GM12872 (cell line): Measurements from ENCODE around the gene TBC1D2B.

Experiments used
- TF ChIP-seq, protein P1 (sequence below): IDR thresholded peaks from 3 replicates; pipeline ENCODE4 v1.5.1; 2011; ENCODE audit warnings: low read depth, mild to moderate bottlenecking, low read length, moderate library complexity; ENCODE audit not compliant: insufficient read depth

The TBC1D2B gene

DNA sequence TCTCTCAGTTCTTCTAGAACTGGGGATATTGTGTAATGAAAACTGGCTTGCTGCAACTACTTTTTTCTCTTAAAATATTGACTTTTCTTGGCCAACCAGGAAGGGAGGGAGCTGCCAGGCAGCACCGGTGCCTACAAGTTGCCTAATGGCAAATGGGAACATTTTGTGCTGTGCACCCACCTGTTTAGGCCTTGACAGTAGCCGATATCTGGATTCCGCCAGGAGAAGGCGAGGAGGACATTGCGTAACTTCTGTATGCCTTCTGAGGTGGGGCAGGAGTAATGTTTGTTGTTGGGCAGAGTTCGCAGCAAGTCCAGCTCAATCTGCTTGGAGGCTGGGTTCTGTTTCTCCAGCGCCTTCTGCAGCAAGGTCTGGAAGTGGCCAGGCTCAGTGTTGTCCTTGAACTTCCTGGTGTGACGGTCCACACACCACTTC lies 64.9 kb downstream of the TBC1D2B start:
- TF ChIP-seq, protein P1, sequence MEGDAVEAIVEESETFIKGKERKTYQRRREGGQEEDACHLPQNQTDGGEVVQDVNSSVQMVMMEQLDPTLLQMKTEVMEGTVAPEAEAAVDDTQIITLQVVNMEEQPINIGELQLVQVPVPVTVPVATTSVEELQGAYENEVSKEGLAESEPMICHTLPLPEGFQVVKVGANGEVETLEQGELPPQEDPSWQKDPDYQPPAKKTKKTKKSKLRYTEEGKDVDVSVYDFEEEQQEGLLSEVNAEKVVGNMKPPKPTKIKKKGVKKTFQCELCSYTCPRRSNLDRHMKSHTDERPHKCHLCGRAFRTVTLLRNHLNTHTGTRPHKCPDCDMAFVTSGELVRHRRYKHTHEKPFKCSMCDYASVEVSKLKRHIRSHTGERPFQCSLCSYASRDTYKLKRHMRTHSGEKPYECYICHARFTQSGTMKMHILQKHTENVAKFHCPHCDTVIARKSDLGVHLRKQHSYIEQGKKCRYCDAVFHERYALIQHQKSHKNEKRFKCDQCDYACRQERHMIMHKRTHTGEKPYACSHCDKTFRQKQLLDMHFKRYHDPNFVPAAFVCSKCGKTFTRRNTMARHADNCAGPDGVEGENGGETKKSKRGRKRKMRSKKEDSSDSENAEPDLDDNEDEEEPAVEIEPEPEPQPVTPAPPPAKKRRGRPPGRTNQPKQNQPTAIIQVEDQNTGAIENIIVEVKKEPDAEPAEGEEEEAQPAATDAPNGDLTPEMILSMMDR = no peak

GRCh38 chr15:78010067-78010466 lies 67.4 kb downstream of the TBC1D2B start:
- TF ChIP-seq, protein P1 = no peak

GRCh38 chr15:78007964-78008886 lies 69.3 kb downstream of the TBC1D2B start:
- TF ChIP-seq, protein P1 = no peak

DNA sequence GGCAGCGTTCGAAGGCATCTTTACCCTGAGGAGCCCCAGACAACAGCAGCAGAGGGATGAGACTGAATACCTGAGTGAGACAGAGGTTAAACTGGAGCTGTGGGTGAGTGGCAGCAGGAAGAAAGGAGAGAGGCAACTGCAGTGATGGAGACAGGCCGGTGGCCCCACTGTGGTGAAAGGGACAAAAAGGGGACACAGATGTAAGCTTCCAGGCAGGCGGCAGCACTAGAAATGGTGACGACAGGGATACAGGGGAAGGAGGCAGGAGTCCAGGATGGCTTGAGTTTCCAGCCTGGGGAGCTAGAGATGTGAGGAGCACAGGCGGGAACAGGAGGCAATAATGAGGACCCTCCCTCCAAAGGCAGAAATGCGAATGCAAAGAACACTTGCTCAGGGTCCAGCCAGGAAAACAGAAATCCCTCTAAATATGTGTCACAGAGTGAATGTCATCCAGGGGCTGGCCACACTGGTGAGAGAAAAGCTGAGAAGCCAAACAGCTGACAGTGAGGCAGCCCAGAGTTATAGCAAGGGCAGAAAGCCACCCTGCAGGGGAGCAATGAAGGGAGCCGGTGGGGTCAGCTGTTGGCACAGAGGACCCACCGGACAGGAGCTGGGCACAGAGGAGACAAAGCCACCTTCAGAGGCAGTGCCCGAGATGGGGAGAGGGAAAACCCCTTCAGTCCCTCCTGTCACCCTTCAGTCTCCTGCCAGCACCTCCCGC lies 70.1 kb downstream of the TBC1D2B start:
- TF ChIP-seq, protein P1 = no peak

DNA sequence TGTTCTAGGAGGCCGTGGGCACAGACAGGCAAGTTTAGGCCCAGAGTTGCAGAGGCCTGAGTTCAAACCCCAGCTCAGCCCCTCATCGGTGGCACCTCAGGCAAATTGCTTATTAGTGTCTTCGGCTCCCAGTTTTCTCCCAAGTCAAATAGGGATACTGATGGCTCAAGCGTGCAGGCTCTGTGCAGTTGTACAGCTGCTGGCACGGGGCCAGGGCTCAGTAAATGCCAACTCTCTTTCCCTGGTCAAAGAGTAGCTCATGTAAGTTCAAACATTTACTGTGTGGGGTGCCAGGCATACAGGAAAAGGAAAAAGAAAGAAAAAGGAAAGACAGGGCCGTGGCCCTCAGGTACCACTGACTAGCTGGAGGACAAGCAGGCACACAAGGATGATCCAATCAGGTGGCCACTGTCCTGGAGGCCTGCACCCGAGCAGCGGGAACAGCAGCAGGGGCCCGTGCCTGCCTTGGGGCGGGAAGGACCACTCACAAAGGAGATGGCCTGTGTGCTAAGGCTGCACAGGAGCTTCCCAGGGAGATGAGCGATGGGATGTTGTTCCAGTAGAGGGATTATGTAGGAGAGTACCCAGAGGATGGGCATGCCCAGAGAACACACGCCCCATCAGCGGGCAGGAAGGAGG lies 70.8 kb downstream of the TBC1D2B start:
- TF ChIP-seq, protein P1 = no peak

GRCh38 chr15:78004919-78005634 lies 72.4 kb downstream of the TBC1D2B start:
- TF ChIP-seq, protein P1 = no peak
